ENCODE results near the gene AP5Z1. TPM values are rescaled to one million over a fixed set of nuclear protein-coding genes. Genes with fewer than 3 reads are reported as not detected.
A peak's percentile ranks its signal among the peaks of the same experiment; 100 is the strongest.

Gene AP5Z1
- total RNA-seq, 1 experiment from 2014 or later: 38.3 TPM

DNA sequence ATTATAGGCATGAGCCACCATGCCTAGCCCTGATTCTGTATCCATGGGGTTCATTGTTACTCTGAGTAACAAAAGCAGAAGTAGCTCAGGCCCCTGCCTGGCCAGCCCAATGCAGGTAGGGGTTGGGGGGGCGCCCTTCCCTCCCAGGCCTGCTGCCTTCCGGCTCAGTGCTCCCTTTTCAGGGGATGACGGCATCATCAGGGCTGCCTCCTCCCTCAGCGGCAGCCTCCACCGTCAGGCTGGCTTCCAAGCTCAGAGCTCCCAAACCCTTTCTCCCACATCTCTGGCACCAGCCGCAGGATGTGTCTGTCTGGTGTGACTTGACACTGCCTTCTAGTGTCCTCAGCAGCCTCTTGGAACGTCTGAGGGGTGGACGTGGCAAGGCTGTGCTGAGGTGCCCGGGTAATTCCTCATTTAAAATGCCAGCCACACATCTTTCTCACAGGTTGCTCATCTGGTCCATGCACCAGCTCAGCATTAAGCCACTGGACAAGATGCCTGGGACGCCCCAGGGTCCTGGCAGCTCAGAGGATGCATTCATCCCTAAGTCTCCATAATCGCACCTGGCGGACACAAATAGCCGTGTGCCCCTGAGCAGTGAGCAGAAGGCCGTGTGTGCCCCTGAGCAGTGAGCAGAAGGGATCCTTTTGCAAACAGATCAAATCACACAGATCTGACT, 48.2 kb downstream of the AP5Z1 start:
- no peaks in the 10 kb centered on the region for H3K4me1 Mint-ChIP-seq
- Histone ChIP-seq H3K9me3 (ENCODE audit: control insufficient read depth, low read depth, low read length) (no peaks in the 10 kb centered on the region), H3K56ac (ENCODE audit: insufficient read length, low read depth, low read length) (no peak overlapping the region), H2AK5ac (ENCODE audit: insufficient read length, low read length) (no peak overlapping the region), H4K91ac (ENCODE audit: insufficient read length, low read depth, low read length) (no peak overlapping the region), H3K79me1 (ENCODE audit: insufficient read depth, low read depth, low read length, poor library complexity, severe bottlenecking) (no peaks in the 10 kb centered on the region), H3K4me2 (ENCODE audit: insufficient read depth, insufficient read length, low read length) (no peak overlapping the region), H3K4ac (ENCODE audit: low read depth, low read length) (no peak overlapping the region), H2AFZ (ENCODE audit: low read length) (no peak overlapping the region), H3K4me1 (ENCODE audit: insufficient read depth, low read length) (no peaks in the 10 kb centered on the region), H2BK120ac (ENCODE audit: low read depth, low read length, poor library complexity, severe bottlenecking) (no peak overlapping the region), H2BK15ac (ENCODE audit: low read depth, low read length) (no peak overlapping the region), H2BK12ac (ENCODE audit: insufficient read length, low read depth, low read length) (no peak overlapping the region), H2BK20ac (ENCODE audit: low read depth, low read length, poor library complexity, severe bottlenecking) (no peak overlapping the region), H3K23me2 (ENCODE audit: insufficient read length, low read depth, low read length, poor library complexity, severe bottlenecking) (no peaks in the 10 kb centered on the region), H3K27ac (ENCODE audit: insufficient read length, low read depth, low read length) (no peak overlapping the region), H4K5ac (ENCODE audit: insufficient read length, low read depth, low read length) (no peak overlapping the region), H3K23ac (ENCODE audit: insufficient read length, low read depth, low read length) (no peak overlapping the region), H3K18ac (ENCODE audit: insufficient read length, low read depth, low read length) (no peak overlapping the region), H3K14ac (ENCODE audit: insufficient read depth, low read length) (no peak overlapping the region), H3K27me3 (ENCODE audit: insufficient read depth, low read length) (no peaks in the 10 kb centered on the region), H3T11ph (ENCODE audit: low read length) (no peak overlapping the region), H2BK5ac (ENCODE audit: insufficient read length, low read length) (no peak overlapping the region), H4K20me1 (ENCODE audit: control insufficient read depth, insufficient read depth, insufficient read length) (no peaks in the 10 kb centered on the region), H3K79me2 (ENCODE audit: insufficient read depth, low read length) (no peaks in the 10 kb centered on the region), H3K9ac (ENCODE audit: extremely low read depth, insufficient read length, low read length) (no peak overlapping the region), H4K8ac (replicated peaks; ENCODE audit: insufficient read length, low read depth, low read length) (no peak overlapping the region)
- TF ChIP-seq, protein P1, sequence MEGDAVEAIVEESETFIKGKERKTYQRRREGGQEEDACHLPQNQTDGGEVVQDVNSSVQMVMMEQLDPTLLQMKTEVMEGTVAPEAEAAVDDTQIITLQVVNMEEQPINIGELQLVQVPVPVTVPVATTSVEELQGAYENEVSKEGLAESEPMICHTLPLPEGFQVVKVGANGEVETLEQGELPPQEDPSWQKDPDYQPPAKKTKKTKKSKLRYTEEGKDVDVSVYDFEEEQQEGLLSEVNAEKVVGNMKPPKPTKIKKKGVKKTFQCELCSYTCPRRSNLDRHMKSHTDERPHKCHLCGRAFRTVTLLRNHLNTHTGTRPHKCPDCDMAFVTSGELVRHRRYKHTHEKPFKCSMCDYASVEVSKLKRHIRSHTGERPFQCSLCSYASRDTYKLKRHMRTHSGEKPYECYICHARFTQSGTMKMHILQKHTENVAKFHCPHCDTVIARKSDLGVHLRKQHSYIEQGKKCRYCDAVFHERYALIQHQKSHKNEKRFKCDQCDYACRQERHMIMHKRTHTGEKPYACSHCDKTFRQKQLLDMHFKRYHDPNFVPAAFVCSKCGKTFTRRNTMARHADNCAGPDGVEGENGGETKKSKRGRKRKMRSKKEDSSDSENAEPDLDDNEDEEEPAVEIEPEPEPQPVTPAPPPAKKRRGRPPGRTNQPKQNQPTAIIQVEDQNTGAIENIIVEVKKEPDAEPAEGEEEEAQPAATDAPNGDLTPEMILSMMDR (conservative IDR thresholded peaks at IDR 0.05): no peak
- peak; percentile 23 for DNase-seq
- H3K4me3 Mint-ChIP-seq: no peak overlapping the region
- no CpG with 5 or more reads among the region's 14 CpGs for WGBS (ENCODE audit: extremely low coverage, insufficient read length, low lambda C conversion rate)
- no peaks in the 10 kb centered on the region for H3K9me3 Mint-ChIP-seq
- no peak overlapping the region for H3K27ac Mint-ChIP-seq
- peaks cover 0 to 3% (median 0%) of the 10 kb centered on the region in 3 experiments; a peak in 2 of 7 replicates for H3K36me3 Mint-ChIP-seq (ENCODE audit: insufficient read depth in 1 of 3, low read depth in 3 of 3)
- H3K27me3 Mint-ChIP-seq (ENCODE audit: low read depth): no peaks in the 10 kb centered on the region; the same call in 1 of the 2 replicates

Data from H9 (cell line).